GM21360 (cell line): ENCODE results near the gene KANTR.

Experiments used
- ATAC-seq: cut with Tn5 transposase; IDR thresholded peaks from one replicate; pipeline ENCODE4 v1.9.1; 2021; ENCODE audit warnings: mild to moderate bottlenecking, moderate library complexity; ENCODE audit not compliant: unreplicated experiment

The KANTR gene

GRCh38 chrX:53080628-53081580 lies 13.0 kb upstream of the KANTR start:
- ATAC-seq: no peak

DNA sequence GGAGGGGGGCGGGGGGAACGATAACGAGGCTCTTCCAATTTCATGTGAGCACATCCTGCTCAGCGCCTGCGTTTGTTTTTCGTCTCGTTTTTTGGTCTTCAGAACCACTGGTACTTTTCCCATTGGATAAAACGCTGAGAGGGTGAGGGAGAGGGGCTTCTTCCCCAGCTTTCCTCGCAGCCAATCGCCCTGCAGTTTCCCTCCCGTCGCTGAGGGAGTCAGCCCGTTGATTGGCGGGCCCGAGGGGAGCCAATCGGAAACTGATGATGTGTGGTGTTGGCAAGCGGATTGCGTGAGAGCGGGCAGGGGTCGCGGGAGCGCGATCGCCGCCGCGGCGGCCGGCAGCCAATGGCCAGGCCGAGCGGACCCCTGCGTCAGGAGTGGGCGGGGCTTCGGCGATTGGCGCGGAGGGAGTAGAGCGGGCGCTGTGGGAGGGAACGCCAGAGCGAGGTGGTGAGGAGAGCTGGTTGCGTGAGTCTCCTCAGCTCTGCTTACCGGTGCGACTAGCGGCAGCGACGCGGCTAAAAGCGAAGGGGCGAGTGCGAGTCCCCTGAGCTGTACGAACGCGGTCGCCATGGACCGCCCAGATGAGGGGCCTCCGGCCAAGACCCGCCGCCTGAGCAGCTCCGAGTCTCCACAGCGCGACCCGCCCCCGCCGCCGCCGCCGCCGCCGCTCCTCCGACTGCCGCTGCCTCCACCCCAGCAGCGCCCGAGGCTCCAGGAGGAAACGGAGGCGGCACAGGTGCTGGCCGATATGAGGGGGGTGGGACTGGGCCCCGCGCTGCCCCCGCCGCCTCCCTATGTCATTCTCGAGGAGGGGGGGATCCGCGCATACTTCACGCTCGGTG lies 11.8 kb upstream of the KANTR start, which contains the start of gene TSPYL2:
Gene TSPYL2 (plus strand): TSS at position 443 of the 848 bp plus-strand sequence. CDS start 132 bp downstream, at position 575.
- peak; percentile 80 for ATAC-seq

DNA sequence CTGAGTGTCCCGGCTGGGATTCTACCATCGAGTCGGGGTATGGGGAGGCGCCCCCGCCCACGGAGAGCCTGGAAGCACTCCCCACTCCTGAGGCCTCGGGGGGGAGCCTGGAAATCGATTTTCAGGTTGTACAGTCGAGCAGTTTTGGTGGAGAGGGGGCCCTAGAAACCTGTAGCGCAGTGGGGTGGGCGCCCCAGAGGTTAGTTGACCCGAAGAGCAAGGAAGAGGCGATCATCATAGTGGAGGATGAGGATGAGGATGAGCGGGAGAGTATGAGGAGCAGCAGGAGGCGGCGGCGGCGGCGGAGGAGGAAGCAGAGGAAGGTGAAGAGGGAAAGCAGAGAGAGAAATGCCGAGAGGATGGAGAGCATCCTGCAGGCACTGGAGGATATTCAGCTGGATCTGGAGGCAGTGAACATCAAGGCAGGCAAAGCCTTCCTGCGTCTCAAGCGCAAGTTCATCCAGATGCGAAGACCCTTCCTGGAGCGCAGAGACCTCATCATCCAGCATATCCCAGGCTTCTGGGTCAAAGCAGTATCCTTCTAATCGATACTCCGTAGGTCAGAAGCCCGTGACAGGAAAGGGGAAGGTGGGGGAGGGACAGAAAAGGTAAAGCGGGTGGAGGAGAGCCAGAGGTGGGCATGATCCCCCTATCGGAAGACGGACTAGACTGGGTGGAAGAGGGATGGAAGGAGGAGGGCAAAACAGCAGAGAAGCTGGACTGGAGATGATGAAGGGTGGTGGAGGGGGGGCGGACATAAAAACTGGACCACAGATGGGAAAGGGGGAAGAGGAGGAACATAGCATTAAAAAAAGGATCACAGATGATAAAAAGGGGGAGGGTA lies 10.9 kb upstream of the KANTR start:
- no peak for ATAC-seq

DNA sequence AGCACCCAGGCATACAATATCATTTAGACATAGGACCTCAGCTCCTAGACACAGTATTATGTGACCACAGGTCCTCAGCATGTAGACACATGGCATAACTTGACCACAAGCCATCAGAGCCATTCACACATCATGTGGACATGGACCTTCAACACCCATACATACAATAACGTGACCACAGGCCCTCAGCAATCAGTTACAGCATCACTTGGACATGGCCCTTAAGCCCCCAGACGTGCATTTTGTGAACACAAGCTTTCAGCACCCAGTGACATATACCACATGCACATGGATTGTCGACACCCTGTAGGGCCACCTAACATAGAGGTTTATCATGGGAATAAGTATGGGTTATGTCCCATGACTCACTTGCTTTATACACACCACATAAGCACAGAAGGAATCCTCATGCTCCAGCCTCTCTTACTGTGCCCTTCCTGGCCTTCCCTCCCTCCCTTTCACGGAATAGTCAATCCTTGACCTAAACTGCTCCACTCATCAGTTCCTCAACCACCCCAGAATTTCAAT lies 9.8 kb upstream of the KANTR start:
- ATAC-seq: no peak

GRCh38 chrX:53084863-53085262 lies 9.1 kb upstream of the KANTR start:
- ATAC-seq: no peak

- ATAC-seq: no peak
Observed at GRCh38 chrX:53085661-53086229, 8.2 kb upstream of the KANTR start.

DNA sequence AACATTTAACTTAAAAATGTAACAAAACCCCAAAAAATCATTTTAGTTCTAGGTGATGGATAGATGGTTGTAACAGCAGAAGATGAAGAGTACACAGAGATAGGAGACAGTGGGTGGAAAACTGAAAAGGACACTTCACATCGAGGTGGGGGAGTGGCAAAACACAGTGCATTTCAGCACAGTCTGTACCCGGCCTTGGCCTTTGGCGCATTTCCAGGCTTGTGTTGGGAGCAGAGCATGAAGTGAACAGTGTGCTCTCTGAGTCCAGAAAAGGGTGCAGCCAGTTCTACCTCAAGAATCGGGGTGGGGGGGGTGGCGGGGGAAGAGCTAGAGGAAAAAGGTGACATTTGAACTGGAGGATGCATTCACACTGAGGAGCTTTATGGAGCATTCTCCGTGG lies 7.5 kb upstream of the KANTR start:
- ATAC-seq: no peak

DNA sequence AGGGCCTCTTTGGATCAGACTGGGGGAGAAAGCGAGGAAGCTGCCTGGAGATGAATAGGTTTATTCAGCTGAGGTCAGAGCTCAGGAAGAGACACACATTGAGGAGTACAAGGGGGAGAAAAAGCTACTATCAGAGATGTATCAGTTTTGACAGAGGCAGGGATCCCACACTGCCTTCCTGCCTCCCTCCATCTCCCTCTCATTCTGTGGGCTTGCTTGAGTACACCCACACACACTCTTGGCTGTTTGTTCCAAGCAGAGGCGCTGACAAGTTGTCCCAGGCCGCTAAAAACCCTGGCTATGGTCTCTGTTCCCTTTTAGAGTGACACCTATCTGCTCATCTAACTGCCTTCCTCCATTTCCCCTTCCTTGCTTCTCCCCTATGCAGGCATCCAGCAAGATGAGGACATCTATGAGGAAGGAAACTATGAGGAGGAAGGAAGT lies 6.5 kb upstream of the KANTR start:
- ATAC-seq: no peak

- peak; percentile 50 for ATAC-seq
Observed at GRCh38 chrX:53088136-53088974, 5.6 kb upstream of the KANTR start.

- no peak for ATAC-seq
Observed at GRCh38 chrX:53089224-53089842, 4.6 kb upstream of the KANTR start.

DNA sequence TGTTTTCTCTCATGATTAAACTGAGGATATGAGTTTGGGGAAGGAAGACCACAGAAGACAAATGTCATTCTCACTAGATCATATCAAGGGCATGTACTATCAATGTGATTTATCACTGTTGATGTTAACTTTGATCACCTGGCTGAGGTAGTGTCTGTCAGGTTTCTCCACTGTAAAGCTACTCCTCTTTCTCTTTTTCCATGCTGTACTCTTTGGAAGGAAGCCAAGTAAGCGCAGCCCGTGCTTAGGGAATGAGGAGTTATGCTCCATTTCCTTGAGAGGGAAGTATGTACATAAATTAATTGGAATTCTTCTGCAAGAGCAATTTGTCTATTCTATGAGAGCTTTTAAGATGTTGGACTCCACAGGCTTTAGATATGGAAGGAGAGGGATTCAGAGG lies 4.0 kb upstream of the KANTR start:
- ATAC-seq: no peak

DNA sequence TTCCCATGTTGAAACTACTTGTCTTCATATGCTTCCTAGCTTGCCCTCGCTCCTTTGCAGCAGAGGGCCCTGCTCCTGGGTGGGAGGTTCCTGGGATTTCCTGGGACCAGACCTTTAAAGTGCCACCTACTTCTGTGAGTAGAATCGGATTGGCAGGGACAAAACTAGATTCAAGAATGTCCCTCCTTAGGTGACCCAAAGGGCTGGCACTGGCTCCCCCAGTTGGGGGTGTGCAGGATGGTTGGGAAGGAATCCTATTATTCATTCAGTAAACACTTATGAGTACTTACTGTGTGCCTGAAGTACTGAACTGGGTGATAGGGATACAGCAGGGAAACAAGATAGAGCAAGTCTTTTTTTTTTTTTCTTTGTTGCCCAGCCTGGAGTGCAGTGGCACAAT lies 2.6 kb upstream of the KANTR start:
- no peak for ATAC-seq

DNA sequence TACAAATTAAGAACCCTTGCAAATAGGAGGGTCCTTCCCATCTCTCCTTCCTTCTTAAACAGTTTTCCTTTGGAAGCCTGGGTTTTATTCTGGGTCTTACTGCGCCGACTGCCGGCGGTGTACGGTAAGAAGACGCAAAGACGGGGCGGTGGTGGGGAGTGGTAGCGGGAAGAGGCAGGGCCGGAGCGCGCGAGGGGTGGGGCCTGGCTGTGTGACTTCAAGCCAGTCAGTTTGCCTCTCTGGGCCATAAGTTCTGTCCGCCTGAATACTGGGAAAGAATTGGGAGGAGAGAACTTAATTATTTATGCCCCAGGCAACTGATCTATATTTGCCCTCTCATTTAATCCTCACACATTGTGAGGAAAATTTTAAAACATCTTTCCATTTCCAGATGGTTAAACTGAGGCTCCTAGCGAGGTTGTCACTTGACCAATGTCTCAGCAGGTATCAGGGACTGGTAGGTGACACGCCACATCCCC lies 726 bp upstream of the KANTR start:
- ATAC-seq: peak; percentile 42

- no peak for ATAC-seq
Observed at GRCh38 chrX:53094582-53094905, 602 bp downstream of the KANTR start.

GRCh38 chrX:53095796-53096195 lies 1.9 kb downstream of the KANTR start:
- ATAC-seq: no peak

- ATAC-seq: no peak
Observed at GRCh38 chrX:53114864-53115549, 21.1 kb downstream of the KANTR start.

- no peak for ATAC-seq
Observed at GRCh38 chrX:53115550-53115874, 21.6 kb downstream of the KANTR start.

- ATAC-seq: no peak
Observed at GRCh38 chrX:53116101-53116500, 22.2 kb downstream of the KANTR start.
